HUDEP-2 (cell line): ENCODE data around the gene SCUBE1.
"Not testable (repeated sequence)": the region's sequence is repeated elsewhere in the genome, so short reads cannot be mapped to it uniquely, and the experiment has no call there.

Source experiments
- DNase-seq, 76 experiments: peaks; one replicate each; lab custom pipeline; 2025; ENCODE audit not compliant: unreplicated experiment in 76 of 76; lab: John Stamatoyannopoulos, UW

SCUBE1 gene

GRCh38 chr22:43281394-43281793, 61.8 kb downstream of the SCUBE1 start:
- no peak for DNase-seq

GRCh38 chr22:43280523-43280886, 62.7 kb downstream of the SCUBE1 start:
- not testable (repeated sequence) for DNase-seq

DNA sequence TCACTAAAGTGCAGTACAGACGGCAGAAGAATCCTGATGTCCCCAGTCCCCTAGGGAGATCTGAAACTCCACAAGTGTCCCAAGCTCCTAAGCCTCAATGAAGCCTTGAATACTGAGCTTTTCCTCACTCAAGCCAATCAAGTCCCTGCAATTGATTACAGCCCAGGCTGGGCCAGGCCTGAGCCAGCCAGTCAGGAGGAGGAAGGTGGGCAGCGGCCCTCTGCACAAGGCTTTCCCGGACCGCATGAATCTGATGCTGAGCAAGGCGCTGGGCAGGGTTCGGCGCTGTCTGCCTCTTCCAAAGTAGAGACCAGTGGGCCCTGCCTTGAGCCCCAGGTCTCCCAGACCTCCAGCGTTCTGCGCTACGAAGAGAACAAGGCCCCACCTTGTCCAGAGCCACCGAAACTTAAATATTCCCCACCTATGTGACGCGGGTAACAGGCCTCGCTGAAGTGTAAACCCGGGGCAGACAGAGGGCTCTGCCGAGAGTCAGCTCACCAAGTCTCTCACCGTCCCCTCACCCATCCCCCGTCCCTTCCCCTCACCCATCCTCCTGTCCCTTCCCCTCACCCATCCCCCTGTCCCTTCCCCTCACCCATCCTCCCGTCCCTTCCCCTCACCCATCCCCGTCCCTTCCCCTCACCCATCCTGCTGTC, 63.2 kb downstream of the SCUBE1 start:
- no peak for DNase-seq

- DNase-seq = no peak
These were observed 65.1 kb downstream of the SCUBE1 start for GRCh38 chr22:43277987-43278601.

- DNase-seq = no peak
These were observed 66.1 kb downstream of the SCUBE1 start for GRCh38 chr22:43277091-43277490.

- no peak for DNase-seq
These were observed 66.9 kb downstream of the SCUBE1 start for GRCh38 chr22:43276321-43276720.

DNA sequence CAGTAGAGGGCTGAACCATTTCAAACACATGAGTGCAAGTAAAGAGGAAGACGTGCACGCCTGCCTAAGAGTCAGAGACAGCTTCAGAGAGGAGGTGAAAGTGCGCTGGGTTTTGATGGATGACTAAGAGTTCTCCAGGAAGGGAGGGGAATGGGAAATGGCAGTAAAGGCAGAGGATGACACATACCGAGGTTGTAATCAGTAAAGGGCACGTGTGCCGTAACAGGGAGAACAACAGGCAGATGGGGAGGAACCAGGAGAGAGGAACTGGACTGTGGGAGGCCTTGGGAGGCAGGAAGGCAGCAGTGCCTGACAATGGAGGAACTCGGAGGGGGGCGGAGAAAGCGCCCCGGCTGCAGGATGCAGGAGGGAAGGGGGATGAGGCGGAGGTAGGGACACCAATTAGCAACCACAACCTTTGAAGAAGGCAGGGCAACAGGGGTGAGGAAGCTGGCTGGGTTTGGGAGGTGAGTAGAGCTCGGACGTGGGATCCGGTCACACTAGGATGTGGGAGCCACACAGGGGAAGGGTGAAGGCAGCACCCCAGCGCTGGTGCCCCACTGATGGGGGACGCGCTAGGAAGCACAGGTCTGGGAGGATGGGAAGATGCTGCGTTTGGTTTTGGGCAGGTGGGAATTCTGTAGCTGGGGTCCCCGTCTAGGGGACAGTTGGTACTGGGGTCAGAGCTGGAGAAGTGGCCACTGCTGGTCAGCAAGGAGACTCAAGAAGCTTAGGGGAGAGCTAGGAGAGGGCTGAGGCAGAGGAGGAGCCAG, 67.4 kb downstream of the SCUBE1 start:
- no peak for DNase-seq

- DNase-seq = no peak
These were observed 68.5 kb downstream of the SCUBE1 start for GRCh38 chr22:43274595-43275240.

GRCh38 chr22:43273902-43274484, 69.2 kb downstream of the SCUBE1 start:
- DNase-seq = peak in 36 of 76 experiments; percentile 6 to 49 (median 20)

- no peak for DNase-seq
These were observed 70.3 kb downstream of the SCUBE1 start for GRCh38 chr22:43272869-43273318.

DNA sequence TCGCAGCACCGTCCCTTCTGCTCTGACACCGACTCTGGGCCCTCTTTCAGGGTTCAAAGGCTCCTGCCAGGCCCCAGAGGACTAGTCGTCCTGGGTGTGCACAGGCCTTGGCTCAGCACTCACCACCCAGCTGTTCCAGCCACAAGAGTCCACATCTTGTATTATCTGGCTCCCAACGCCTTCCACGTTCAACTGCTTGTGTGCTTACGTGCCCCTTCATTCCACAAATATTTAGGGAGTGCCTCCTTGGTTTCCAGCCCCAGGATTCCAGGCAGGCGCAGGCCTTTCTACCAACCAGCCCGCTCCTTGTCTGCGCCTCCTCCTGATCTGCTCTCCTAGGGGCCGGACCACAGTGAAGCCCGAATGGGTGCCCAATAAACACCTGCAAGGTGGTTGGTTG, 70.9 kb downstream of the SCUBE1 start:
- no peak for DNase-seq

GRCh38 chr22:43270949-43271348, 72.2 kb downstream of the SCUBE1 start:
- no peak for DNase-seq

GRCh38 chr22:43270314-43270908, 72.8 kb downstream of the SCUBE1 start:
- peak in 6 of 76 experiments; percentile 8 to 17 (median 11) for DNase-seq

DNA sequence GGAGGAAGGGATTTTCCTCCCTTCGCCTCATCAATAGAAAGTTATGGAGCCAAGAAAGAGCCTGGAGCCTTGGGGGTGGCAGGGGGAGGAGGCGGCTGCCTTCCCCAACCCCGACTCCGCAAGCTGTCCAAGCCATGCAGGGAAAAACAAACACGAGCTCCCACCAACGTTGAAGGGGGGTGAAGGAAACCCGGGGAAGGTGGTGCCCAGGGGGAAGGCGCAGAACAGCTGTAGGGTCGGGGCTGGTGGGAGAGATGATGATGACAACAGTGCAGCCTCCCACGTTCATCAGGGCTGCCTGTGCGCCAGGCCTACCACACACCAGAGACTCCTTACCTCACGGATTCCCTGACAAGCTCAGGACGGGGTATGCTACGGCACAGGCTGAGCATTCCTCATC, 73.5 kb downstream of the SCUBE1 start:
- DNase-seq = no peak

GRCh38 chr22:43269246-43269645, 73.9 kb downstream of the SCUBE1 start:
- DNase-seq = no peak

GRCh38 chr22:43267981-43268660, 75.1 kb downstream of the SCUBE1 start:
- no peak for DNase-seq

- peak in 6 of 76 experiments; percentile 7 to 22 (median 14) for DNase-seq
These were observed 75.7 kb downstream of the SCUBE1 start for GRCh38 chr22:43267332-43267980.

GRCh38 chr22:43266076-43266475, 77.1 kb downstream of the SCUBE1 start:
- DNase-seq = no peak
